ENCODE results near the gene IL3RA.

DNA sequence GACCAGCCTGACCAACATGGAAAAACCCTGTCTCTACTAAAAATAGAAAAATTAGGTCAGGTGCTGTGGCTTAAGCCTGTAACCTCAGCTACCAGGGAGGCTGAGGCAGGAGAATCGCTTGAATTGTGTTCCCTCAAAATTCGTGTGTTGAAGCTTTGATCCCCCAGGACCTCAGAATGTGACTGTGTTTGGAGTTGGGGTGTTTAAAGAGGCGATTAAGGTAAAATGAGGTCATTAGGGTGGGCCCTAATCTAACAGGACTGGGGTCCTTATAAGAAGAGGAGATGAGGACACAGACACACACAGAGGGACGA lies 31.8 kb downstream of the IL3RA start:
- TF ChIP-seq, protein P1, sequence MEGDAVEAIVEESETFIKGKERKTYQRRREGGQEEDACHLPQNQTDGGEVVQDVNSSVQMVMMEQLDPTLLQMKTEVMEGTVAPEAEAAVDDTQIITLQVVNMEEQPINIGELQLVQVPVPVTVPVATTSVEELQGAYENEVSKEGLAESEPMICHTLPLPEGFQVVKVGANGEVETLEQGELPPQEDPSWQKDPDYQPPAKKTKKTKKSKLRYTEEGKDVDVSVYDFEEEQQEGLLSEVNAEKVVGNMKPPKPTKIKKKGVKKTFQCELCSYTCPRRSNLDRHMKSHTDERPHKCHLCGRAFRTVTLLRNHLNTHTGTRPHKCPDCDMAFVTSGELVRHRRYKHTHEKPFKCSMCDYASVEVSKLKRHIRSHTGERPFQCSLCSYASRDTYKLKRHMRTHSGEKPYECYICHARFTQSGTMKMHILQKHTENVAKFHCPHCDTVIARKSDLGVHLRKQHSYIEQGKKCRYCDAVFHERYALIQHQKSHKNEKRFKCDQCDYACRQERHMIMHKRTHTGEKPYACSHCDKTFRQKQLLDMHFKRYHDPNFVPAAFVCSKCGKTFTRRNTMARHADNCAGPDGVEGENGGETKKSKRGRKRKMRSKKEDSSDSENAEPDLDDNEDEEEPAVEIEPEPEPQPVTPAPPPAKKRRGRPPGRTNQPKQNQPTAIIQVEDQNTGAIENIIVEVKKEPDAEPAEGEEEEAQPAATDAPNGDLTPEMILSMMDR (IDR thresholded peaks at IDR 0.05), result no peak
- no peak for TF ChIP-seq POLR2A (IDR thresholded peaks at IDR 0.05)
